HepG2 (cell line): ENCODE results near the gene KRT16. TPM values are rescaled to one million over a fixed set of nuclear protein-coding genes. Genes with fewer than 3 reads are reported as not detected.

Source experiments
- ETV5 ChIP-seq: IDR thresholded peaks from 2 replicates; pipeline ENCODE4 v1.6.1; 2018; ENCODE audit warnings: missing biosample characterization, missing genetic modification reagents, inconsistent platforms, borderline replicate concordance
- HMGXB3 ChIP-seq: sonication (generic); formaldehyde crosslinking; IDR thresholded peaks from 2 replicates; pipeline ENCODE4 v1.4.0; 2020; ENCODE audit warnings: missing genetic modification reagents, borderline replicate concordance
- HMGXB4 ChIP-seq, 2 experiments: sonication (generic) in 1 of 2; formaldehyde crosslinking in 1 of 2; IDR thresholded peaks; 2 replicates each; pipeline versions ENCODE4 v1.4.0 to v1.6.1; 2018 to 2020; ENCODE audit warnings: missing genetic modification reagents in 2 of 2, borderline replicate concordance in 1 of 2, low read depth in 1 of 2, mild to moderate bottlenecking in 1 of 2, missing biosample characterization in 1 of 2
- HOXA3 ChIP-seq: sonication (generic); formaldehyde crosslinking; IDR thresholded peaks from 2 replicates; pipeline ENCODE4 v1.5.0; 2020; ENCODE audit warnings: missing genetic modification reagents
- PPARG ChIP-seq: conservative IDR thresholded peaks from 2 replicates; pipeline ENCODE4 v1.6.1; 2016; ENCODE audit warnings: missing biosample characterization, missing genetic modification reagents
- SOX5 ChIP-seq: IDR thresholded peaks from 2 replicates; pipeline ENCODE4 v1.6.1; 2016; ENCODE audit warnings: borderline replicate concordance
- SP5 ChIP-seq: IDR thresholded peaks from 2 replicates; pipeline ENCODE4 v1.6.1; 2016; ENCODE audit warnings: low read depth, borderline replicate concordance
- STAG1 ChIP-seq: sonication (generic); formaldehyde crosslinking; IDR thresholded peaks from 2 replicates; pipeline ENCODE4 v1.4.0; 2020; ENCODE audit warnings: missing genetic modification reagents
- TARDBP ChIP-seq: sonication (generic); formaldehyde crosslinking; IDR thresholded peaks from 2 replicates; pipeline ENCODE4 v1.8.0; 2022; ENCODE audit warnings: mild to moderate bottlenecking, missing genetic modification reagents
- USF2 ChIP-seq, 2 experiments: sonication (generic) in 1 of 2; formaldehyde crosslinking in 1 of 2; IDR thresholded peaks; 2 replicates each; pipeline versions ENCODE4 v1.5.1 to v1.6.1; 2011 to 2020; ENCODE audit warnings: borderline replicate concordance in 1 of 2, low read depth in 1 of 2, low read length in 1 of 2, mild to moderate bottlenecking in 1 of 2, missing genetic modification reagents in 1 of 2, moderate library complexity in 1 of 2
- XRCC5 ChIP-seq: fragments of 200-400 bp; formaldehyde crosslinking; optimal IDR thresholded peaks from 2 replicates; pipeline ENCODE3; 2017; ENCODE audit warnings: mild to moderate bottlenecking, low read length
- ZNF136 ChIP-seq: sonication (generic); formaldehyde crosslinking; IDR thresholded peaks from 2 replicates; pipeline ENCODE4 v1.8.1; 2022; ENCODE audit warnings: low read depth, mild to moderate bottlenecking, moderate library complexity, missing genetic modification reagents
- ZNF274 ChIP-seq: sonication (generic); formaldehyde crosslinking; IDR thresholded peaks from 2 replicates; pipeline ENCODE4 v1.5.1; 2020; ENCODE audit warnings: mild to moderate bottlenecking, missing genetic modification reagents
- ZNF580 ChIP-seq: IDR thresholded peaks from 2 replicates; pipeline ENCODE4 v1.6.1; 2016; ENCODE audit warnings: low read depth, borderline replicate concordance
- polyA plus RNA-seq, 8 experiments: library from polyadenylated mRNA; depleted of rRNA in 3 of 8; stranded (reverse) in 7 of 8; unstranded in 1 of 8; fragments of >200 nt; fragmentation: Illumina TruSeq in 4 of 8; extraction: Trizol in 4 of 8; gene quantifications; 2 replicates each; pipeline versions ENCODE4 v1.2.1 to v1.2.3, GENCODE V29; 2011 to 2016; ENCODE audit warnings: low read depth in 4 of 8, missing spikeins in 1 of 8, mixed read lengths in 1 of 8; ENCODE audit not compliant: insufficient read depth in 1 of 8
- total RNA-seq, 5 experiments: library from RNA; depleted of rRNA; stranded (reverse); fragments of >200 nt; fragmentation: Illumina TruSeq; extraction: Trizol; gene quantifications; 2 replicates each; pipeline ENCODE4 v1.2.3, GENCODE V29; 2016; ENCODE audit warnings: low read depth in 1 of 5
- TF ChIP-seq, protein P1 (sequence below): sonication (generic); formaldehyde crosslinking; IDR thresholded peaks from 2 replicates; pipeline ENCODE4 v1.5.0; 2020; ENCODE audit warnings: mild to moderate bottlenecking, missing genetic modification reagents, moderate library complexity

The KRT16 gene
- total and polyA plus RNA-seq, 2 of the 13 experiments (the other 11 are each of a cell fraction or from before 2014, with no cell fraction given), result not detected

DNA sequence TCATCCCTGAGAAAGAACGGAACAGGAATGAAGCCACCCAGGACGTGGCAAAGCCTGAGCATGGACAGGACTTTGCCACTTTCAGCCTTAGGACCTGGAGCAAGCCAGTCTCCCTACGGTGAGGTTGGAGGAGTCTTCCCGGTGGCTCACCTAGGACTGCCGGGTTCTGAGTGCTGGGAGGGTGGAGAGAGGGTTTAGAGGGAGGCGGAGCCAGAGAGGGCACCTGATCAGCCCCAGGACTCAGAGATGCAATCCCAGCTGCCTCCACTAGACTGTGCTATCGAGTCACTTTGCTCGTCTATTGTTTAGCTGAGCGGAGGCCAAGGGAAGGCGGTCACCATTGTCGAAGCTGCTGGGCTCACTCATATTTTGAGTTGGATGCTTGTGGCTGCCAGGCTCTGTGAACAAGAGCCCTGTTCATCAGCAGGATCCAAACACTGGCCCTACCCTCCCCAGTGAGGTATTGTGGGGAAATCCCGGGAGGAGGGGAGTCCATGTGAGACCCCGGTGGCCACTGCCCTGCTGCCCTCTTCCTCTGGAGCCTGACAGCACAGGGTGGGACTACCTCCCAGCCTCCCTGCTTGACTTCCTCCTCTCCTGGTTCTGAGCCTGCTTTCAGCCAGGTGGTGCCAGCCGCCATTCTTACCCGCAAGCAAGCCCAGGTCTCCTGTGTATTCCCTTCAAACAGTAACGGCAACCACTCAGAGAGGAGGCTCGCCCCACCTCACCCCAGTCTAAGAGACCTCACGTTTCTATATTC is 32.9 kb downstream of the KRT16 start (continued):
- TF ChIP-seq HMGXB3, result peak; percentile 40; the same call in 1 of the 2 replicates
- TF ChIP-seq, protein P1, sequence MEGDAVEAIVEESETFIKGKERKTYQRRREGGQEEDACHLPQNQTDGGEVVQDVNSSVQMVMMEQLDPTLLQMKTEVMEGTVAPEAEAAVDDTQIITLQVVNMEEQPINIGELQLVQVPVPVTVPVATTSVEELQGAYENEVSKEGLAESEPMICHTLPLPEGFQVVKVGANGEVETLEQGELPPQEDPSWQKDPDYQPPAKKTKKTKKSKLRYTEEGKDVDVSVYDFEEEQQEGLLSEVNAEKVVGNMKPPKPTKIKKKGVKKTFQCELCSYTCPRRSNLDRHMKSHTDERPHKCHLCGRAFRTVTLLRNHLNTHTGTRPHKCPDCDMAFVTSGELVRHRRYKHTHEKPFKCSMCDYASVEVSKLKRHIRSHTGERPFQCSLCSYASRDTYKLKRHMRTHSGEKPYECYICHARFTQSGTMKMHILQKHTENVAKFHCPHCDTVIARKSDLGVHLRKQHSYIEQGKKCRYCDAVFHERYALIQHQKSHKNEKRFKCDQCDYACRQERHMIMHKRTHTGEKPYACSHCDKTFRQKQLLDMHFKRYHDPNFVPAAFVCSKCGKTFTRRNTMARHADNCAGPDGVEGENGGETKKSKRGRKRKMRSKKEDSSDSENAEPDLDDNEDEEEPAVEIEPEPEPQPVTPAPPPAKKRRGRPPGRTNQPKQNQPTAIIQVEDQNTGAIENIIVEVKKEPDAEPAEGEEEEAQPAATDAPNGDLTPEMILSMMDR (CRISPR knock-in tag), result peak; percentile 90
- TF ChIP-seq ZNF136 (CRISPR knock-in tag), result 0 out of 2 replicates have a peak, but pooled peaks have one; percentile 27
- TF ChIP-seq PPARG (CRISPR knock-in tag), result no peak
- peak in 1 of 2 experiments; percentile 61; a peak in 1 of 4 replicates for TF ChIP-seq HMGXB4 (CRISPR knock-in tag; IDR thresholded peaks at IDR 0.05; ENCODE audit: borderline replicate concordance in 1 of 2, low read depth in 1 of 2)
- peak; percentile 59 for TF ChIP-seq STAG1 (CRISPR knock-in tag)
- 0 out of 2 replicates have a peak, but pooled peaks have one; percentile 30 for TF ChIP-seq SP5
- TF ChIP-seq USF2 (IDR thresholded peaks at IDR 0.05; ENCODE audit: low read depth, low read length), result peak; percentile 61; the same call in 1 of the 2 replicates
- TF ChIP-seq USF2 (CRISPR knock-in tag; IDR thresholded peaks at IDR 0.05; ENCODE audit: borderline replicate concordance), result peak; percentile 50; the same call in 1 of the 2 replicates
- TF ChIP-seq XRCC5, result peak; percentile 82
- TF ChIP-seq ETV5, result 0 out of 2 replicates have a peak, but pooled peaks have one; percentile 22
- no peak for TF ChIP-seq HOXA3 (CRISPR knock-in tag)
- peak; percentile 53; the same call in 1 of the 2 replicates for TF ChIP-seq ZNF274 (CRISPR knock-in tag)
- TF ChIP-seq ZNF580, result peak; percentile 71; the same call in 1 of the 2 replicates
- TF ChIP-seq SOX5 (CRISPR knock-in tag), result peak; percentile 64
- TF ChIP-seq TARDBP (CRISPR knock-in tag), result 0 out of 2 replicates have a peak, but pooled peaks have one; percentile 29
